Activated CD4-positive, alpha-beta T cell treated with anti-CD3 and anti-CD28 coated beads, Interleukin-2, Interleukin-4, amounts not matched to agents 100 ng/mL and 50 ng/mL, durations not matched to agents 16 hours and 8 hours (primary cell): ENCODE data around the gene MBD4.
"Not testable (repeated sequence)": the region's sequence is repeated elsewhere in the genome, so short reads cannot be mapped to it uniquely, and the experiment has no call there.

Source experiments
- DNase-seq: peaks from one replicate; pipeline ENCODE4 v3.0.0-alpha.2; 2020; ENCODE audit warnings: low spot score

The MBD4 gene

GRCh38 chr3:129409541-129409940 is 30.2 kb downstream of the MBD4 start:
- no peak for DNase-seq

DNA sequence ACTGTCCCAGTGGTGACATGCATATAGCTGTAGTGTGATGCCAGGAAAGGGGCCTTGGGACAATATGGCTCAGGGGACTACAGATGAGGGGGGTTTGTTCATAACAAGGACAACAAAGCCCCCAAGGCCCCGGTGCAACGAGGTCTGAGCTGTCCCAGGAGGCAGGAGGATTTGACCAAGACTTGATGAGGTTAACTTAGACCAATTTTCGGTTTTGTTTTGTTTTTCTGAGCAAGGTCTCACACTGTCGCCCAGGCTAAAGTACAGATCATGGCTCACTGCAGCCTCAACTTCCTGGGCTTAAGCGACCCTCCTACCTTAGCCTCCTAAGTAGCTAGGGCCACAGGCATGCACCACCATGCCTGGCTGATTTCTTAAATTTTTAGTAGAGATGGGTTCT is 35.1 kb downstream of the MBD4 start:
- DNase-seq = no peak

GRCh38 chr3:129404130-129404529 is 35.6 kb downstream of the MBD4 start:
- DNase-seq = no peak

DNA sequence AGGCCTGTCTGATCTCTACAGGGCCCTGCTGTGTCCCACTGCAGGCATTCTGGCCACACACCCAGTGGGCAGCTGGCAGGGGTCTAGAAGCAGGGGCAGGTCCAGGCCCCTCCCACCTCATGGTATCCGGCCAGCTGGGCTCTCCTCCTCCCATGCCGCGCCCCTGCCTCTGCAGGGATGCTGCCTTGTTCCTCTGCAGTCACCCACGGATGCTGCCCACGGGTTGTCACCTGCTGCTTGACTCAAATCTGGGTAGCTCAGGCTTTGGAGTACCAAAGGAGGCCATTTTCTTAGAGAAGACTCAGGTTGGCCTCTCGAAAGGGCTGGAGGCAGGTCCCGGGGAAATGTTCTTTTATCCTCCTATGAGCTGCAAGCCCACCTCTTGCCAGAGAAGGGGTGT is 36.3 kb downstream of the MBD4 start:
- no peak for DNase-seq

DNA sequence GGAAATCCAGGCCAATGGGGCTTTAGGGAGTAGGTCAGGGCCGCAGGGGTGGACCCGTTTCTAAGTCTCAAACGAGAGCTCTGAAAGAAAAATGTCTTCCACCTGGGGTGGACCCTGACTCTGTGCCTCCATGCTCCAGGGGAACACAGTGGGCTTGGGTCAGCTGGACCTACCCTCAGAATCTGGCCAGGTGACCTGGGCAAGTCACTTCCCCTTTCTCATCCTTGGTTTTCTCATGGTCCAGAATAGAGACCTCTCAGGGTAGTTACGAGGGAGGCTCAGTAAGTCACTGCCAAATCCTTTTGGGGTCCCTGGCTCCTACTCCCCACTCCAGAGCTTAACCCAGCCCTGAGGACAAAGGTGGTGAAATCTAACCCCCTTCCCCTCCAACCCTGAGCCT is 37.1 kb downstream of the MBD4 start:
- DNase-seq = no peak

- DNase-seq = no peak
Observed at GRCh38 chr3:129402210-129402609, 37.5 kb downstream of the MBD4 start.

DNA sequence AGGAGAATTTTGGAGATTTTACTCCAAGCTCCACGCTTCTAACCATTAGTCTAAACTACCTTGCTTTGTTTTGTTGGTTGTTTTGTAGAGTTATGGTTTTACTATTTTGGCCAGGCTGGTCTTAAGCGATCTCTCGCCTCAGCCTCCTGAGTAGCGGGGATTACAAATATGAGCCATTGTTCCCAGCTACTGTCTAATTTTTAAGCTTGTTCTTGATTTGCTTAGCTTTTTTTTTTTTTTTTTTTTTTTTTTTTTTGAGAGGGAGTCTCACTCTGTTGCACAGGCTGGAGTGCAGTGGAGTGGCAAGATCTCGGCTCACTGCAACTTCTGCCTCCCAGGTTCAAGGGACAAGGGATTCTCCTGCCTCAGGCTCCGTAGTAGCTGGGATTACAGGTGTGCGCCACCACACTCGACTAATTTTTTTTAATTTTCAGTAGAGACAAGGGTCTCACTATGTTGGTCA is 39.8 kb downstream of the MBD4 start:
- no peak for DNase-seq

GRCh38 chr3:129399145-129399894 is 40.4 kb downstream of the MBD4 start:
- peak; percentile 88 for DNase-seq

DNA sequence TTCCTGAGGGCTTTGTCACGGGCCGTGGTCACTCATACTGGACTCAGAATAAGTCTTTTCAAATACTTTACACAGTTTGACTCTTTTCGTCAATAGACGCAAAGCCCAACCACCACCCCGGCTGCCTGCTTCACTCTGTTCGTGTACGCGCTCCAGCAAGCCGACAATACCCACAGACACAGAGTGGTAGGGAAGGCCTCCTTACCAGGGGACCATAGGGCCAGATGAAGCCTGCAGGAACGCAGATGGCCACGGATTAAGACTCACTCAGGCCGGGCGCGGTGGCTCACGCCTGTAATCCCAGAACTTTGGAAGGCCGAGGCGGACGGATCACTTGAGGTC is 41.0 kb downstream of the MBD4 start:
- DNase-seq = peak; percentile 10

- not testable (repeated sequence) for DNase-seq
Observed at GRCh38 chr3:129393760-129394564, 45.8 kb downstream of the MBD4 start.

- DNase-seq = no peak
Observed at GRCh38 chr3:129393271-129393670, 46.5 kb downstream of the MBD4 start.

DNA sequence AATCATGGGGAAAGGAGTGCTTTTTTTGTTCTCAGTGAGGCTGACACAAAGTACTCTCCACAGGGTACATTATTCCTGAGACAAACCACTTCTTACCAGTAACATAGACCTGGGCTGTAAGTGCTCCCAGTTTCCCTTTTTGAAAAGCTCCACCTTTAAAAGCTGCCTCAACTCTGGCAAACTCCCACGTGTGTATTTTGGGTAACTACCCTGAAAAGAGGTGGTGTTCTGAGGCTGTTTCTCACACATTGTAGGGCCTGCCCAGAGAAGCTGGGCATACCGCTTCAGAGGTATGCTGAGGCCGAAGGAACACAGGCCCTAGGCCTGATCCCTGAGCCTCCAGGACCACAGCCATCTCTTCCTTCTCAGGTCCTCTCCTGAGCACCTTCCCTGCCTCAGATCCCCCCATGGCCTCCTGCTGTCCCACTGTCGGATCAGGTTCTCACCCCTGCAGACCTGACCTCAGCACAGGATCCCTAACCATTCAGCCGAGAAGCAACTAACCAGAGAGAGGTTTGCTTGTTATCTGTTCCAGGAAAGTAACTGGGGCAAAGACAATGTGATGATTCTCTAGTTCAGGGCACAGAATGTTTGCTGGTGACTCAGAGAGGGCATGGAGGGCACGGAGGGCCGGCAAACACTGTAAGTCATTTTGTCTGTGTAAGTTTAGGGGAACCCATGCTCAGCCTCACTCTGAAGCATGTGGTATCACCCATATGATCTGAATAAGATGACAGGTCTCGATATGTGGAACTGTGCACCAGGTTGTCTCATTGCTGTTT is 47.5 kb downstream of the MBD4 start:
- DNase-seq = not testable (repeated sequence)

- not testable (repeated sequence) for DNase-seq
Observed at GRCh38 chr3:129391583-129391982, 48.2 kb downstream of the MBD4 start.

DNA sequence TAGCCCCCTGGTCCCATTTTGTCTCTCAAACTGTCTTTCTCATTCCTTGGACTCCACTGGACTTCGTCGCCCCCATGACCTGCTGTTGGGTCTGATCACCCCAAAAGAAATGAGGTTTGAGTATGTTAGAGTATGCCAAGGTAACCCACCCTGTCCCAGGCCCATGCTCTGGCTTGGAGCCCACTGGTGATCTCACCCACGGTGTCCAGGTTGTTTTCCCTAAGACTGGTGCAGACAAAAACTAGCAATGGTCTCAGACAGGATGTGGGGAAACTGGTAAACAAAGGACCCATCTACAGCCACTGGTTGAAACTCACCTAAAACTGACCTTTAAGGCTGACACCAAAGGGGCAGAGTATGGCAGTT is 50.2 kb downstream of the MBD4 start:
- no peak for DNase-seq

GRCh38 chr3:129388791-129389571 is 50.8 kb downstream of the MBD4 start:
- not testable (repeated sequence) for DNase-seq

DNA sequence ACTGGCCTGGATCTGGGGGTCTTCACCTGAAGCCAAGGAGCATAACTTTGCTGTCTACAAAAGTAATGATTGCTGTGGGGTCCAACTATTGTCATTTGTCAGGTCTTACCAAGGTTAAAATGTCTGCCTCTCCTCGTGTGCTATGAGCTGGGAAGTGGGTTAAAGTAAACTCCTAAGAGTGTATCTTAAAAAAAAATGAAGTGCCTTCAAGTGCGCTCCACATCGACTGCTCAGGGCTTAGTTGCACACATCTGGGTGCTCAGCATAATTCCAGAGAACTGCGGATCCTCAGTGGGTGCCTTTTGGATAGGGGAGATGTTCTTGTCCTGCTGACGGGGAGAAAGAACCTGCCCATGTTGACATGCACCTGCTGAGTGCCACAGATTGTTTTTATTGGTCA is 52.3 kb downstream of the MBD4 start:
- DNase-seq = no peak

DNA sequence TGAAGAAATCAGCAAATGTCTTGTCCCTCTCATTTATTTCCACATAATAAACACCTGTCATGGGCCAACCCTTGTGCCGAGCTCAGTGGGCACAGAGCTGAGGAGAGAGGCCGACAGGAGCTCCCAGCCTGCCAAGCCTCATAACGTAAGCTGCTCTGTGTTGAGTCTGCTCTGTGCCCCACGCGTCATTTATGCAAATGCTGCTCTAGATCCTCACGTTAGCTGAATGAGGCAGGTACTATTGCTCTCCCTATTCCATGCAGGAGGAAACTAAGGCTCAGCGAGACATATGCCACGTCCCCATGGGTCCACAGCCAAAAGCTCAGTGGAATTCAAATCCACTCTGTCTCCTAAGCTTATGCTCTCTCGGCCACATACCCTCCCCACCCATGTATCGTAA is 52.8 kb downstream of the MBD4 start:
- no peak for DNase-seq

- not testable (repeated sequence) for DNase-seq
Observed at GRCh38 chr3:129385507-129385906, 54.2 kb downstream of the MBD4 start.

GRCh38 chr3:129384594-129385323 is 55.0 kb downstream of the MBD4 start:
- DNase-seq = no peak

DNA sequence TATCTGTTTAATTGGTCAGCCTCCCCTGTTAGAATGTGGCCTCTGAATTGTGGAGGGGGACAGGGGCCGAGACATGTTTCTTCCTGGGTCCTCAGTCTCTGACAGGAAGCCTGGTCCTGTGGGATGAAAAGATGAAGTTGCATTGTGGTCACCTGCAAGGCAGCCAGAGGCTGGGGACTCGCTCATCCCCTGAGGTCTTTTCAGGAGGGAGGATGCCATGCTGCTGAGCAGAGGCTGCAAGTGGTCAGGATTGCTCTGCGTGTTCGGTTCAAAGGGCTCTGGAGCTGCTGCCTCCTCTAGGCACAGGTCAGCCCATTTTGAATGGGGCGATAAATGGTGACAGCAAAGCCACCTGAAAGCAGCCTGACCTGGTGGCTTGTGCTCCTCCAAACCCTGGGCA is 55.6 kb downstream of the MBD4 start:
- DNase-seq = not testable (repeated sequence)

GRCh38 chr3:129383292-129383860 is 56.4 kb downstream of the MBD4 start:
- peak; percentile 58 for DNase-seq
